ENCODE measurements around the gene ELP4. TPM values are rescaled to one million over a fixed set of nuclear protein-coding genes. Genes with fewer than 3 reads are reported as not detected.

Gene ELP4
- polyA plus RNA-seq, 4 donors, result 5.4 to 14.5 (median 7.9) TPM

- DNase-seq (peak in 1 of 2 donors; percentile 7), FAIRE-seq (no peak)
- 7 to 14% (median 11%) methylated on average over 23 of the region's 23 CpGs for WGBS, 3 donors
- no peak overlapping the region for H3K27ac ChIP-seq (ENCODE audit: low read depth in 1 of 3, low read length in 2 of 3)
- peaks cover 11 to 94% (median 64%) of the 10 kb centered on the region in 3 donors for H3K27me3 ChIP-seq (ENCODE audit: control insufficient read depth in 3 of 3, insufficient read depth in 3 of 3, low read length in 3 of 3)
- peaks cover 0 to 17% (median 3%) of the 10 kb centered on the region in 3 donors for H3K4me1 ChIP-seq (ENCODE audit: control insufficient read depth in 3 of 3, insufficient read depth in 2 of 3, low read depth in 1 of 3, low read length in 2 of 3)
- H3K9me3 ChIP-seq (ENCODE audit: control insufficient read depth in 2 of 2, insufficient read depth in 1 of 2, low read depth in 1 of 2, low read length in 1 of 2), result peaks cover 0 to 4% of the 10 kb centered on the region in 2 donors
- no peaks in the 10 kb centered on the region for H3K36me3 ChIP-seq (ENCODE audit: control insufficient read depth in 3 of 3, insufficient read depth in 2 of 3, low read depth in 1 of 3, low read length in 3 of 3)
- H3K4me3 ChIP-seq (ENCODE audit: low read depth in 1 of 3, low read length in 3 of 3), result no peak overlapping the region
Measured at GRCh38 chr11:31800398-31801265, 291.1 kb downstream of the ELP4 start.

GRCh38 chr11:31801298-31801702 is 291.7 kb downstream of the ELP4 start:
- Histone ChIP-seq H3K4me3 (ENCODE audit: low read depth in 1 of 3, low read length in 3 of 3) (no peak overlapping the region), H3K27ac (ENCODE audit: low read depth in 1 of 3, low read length in 2 of 3) (no peak overlapping the region)

GRCh38 chr11:31802000-31802551 is 292.5 kb downstream of the ELP4 start:
- FAIRE-seq (no peak), DNase-seq (no peak)
- Histone ChIP-seq H3K27me3 (ENCODE audit: control insufficient read depth in 3 of 3, insufficient read depth in 3 of 3, low read length in 3 of 3) (peaks cover 11 to 94% (median 66%) of the 10 kb centered on the region in 3 donors), H3K27ac (ENCODE audit: low read depth in 1 of 3, low read length in 2 of 3) (no peak overlapping the region), H3K9me3 (ENCODE audit: control insufficient read depth in 2 of 2, insufficient read depth in 1 of 2, low read depth in 1 of 2, low read length in 1 of 2) (peaks cover 0 to 3% of the 10 kb centered on the region in 2 donors), H3K4me3 (ENCODE audit: low read depth in 1 of 3, low read length in 3 of 3) (no peak overlapping the region), H3K36me3 (ENCODE audit: control insufficient read depth in 3 of 3, insufficient read depth in 2 of 3, low read depth in 1 of 3, low read length in 3 of 3) (no peaks in the 10 kb centered on the region), H3K4me1 (ENCODE audit: control insufficient read depth in 3 of 3, insufficient read depth in 2 of 3, low read depth in 1 of 3, low read length in 2 of 3) (peaks cover 0 to 17% (median 3%) of the 10 kb centered on the region in 3 donors)
- WGBS, 3 donors, result 8 to 13% (median 11%) methylated on average over 6 of the region's 6 CpGs

More at GRCh38 chr11:31801298-31801702, 291.7 kb downstream of the ELP4 start:
- FAIRE-seq (no peak), DNase-seq (no peak)
- 10 to 16% (median 12%) methylated on average over 9 of the region's 9 CpGs for WGBS, 3 donors
- Histone ChIP-seq H3K9me3 (ENCODE audit: control insufficient read depth in 2 of 2, insufficient read depth in 1 of 2, low read depth in 1 of 2, low read length in 1 of 2) (peaks cover 0 to 3% of the 10 kb centered on the region in 2 donors), H3K36me3 (ENCODE audit: control insufficient read depth in 3 of 3, insufficient read depth in 2 of 3, low read depth in 1 of 3, low read length in 3 of 3) (no peaks in the 10 kb centered on the region), H3K27me3 (ENCODE audit: control insufficient read depth in 3 of 3, insufficient read depth in 3 of 3, low read length in 3 of 3) (peaks cover 11 to 94% (median 65%) of the 10 kb centered on the region in 3 donors), H3K4me1 (ENCODE audit: control insufficient read depth in 3 of 3, insufficient read depth in 2 of 3, low read depth in 1 of 3, low read length in 2 of 3) (peaks cover 0 to 17% (median 3%) of the 10 kb centered on the region in 3 donors)

GRCh38 chr11:31802609-31802989 is 293.0 kb downstream of the ELP4 start:
- no peaks in the 10 kb centered on the region for H3K36me3 ChIP-seq (ENCODE audit: control insufficient read depth in 3 of 3, insufficient read depth in 2 of 3, low read depth in 1 of 3, low read length in 3 of 3)
- WGBS, 3 donors, result 8 to 20% (median 15%) methylated on average over 20 of the region's 20 CpGs
- H3K4me3 ChIP-seq (ENCODE audit: low read depth in 1 of 3, low read length in 3 of 3), result no peak overlapping the region
- peaks cover 11 to 94% (median 68%) of the 10 kb centered on the region in 3 donors for H3K27me3 ChIP-seq (ENCODE audit: control insufficient read depth in 3 of 3, insufficient read depth in 3 of 3, low read length in 3 of 3)
- FAIRE-seq (no peak), DNase-seq (no peak)
- H3K9me3 ChIP-seq (ENCODE audit: control insufficient read depth in 2 of 2, insufficient read depth in 1 of 2, low read depth in 1 of 2, low read length in 1 of 2), result peaks cover 0 to 5% of the 10 kb centered on the region in 2 donors
- H3K4me1 ChIP-seq (ENCODE audit: control insufficient read depth in 3 of 3, insufficient read depth in 2 of 3, low read depth in 1 of 3, low read length in 2 of 3), result peaks cover 0 to 17% (median 3%) of the 10 kb centered on the region in 3 donors
- no peak overlapping the region for H3K27ac ChIP-seq (ENCODE audit: low read depth in 1 of 3, low read length in 2 of 3)

- Histone ChIP-seq H3K4me3 (ENCODE audit: low read depth in 1 of 3, low read length in 3 of 3) (no peak overlapping the region), H3K27me3 (ENCODE audit: control insufficient read depth in 3 of 3, insufficient read depth in 3 of 3, low read length in 3 of 3) (peaks cover 11 to 94% (median 69%) of the 10 kb centered on the region in 3 donors), H3K27ac (ENCODE audit: low read depth in 1 of 3, low read length in 2 of 3) (no peak overlapping the region), H3K9me3 (ENCODE audit: control insufficient read depth in 2 of 2, insufficient read depth in 1 of 2, low read depth in 1 of 2, low read length in 1 of 2) (peaks cover 0 to 5% of the 10 kb centered on the region in 2 donors), H3K4me1 (ENCODE audit: control insufficient read depth in 3 of 3, insufficient read depth in 2 of 3, low read depth in 1 of 3, low read length in 2 of 3) (peaks cover 0 to 15% (median 3%) of the 10 kb centered on the region in 3 donors), H3K36me3 (ENCODE audit: control insufficient read depth in 3 of 3, insufficient read depth in 2 of 3, low read depth in 1 of 3, low read length in 3 of 3) (no peaks in the 10 kb centered on the region)
- peak in 1 of 2 donors; percentile 18 for DNase-seq
- no peak for FAIRE-seq
- 7 to 12% (median 10%) methylated on average over 24 of the region's 24 CpGs for WGBS, 3 donors
Measured at GRCh38 chr11:31802990-31803812, 293.6 kb downstream of the ELP4 start.

- H3K4me3 ChIP-seq (ENCODE audit: low read depth in 1 of 3, low read length in 3 of 3), result no peak overlapping the region
- FAIRE-seq (no peak), DNase-seq (peak in 1 of 2 donors; percentile 16)
- 4 to 13% (median 6%) methylated on average over 13 of the region's 13 CpGs for WGBS, 3 donors
- peaks cover 0 to 5% of the 10 kb centered on the region in 2 donors for H3K9me3 ChIP-seq (ENCODE audit: control insufficient read depth in 2 of 2, insufficient read depth in 1 of 2, low read depth in 1 of 2, low read length in 1 of 2)
- H3K27me3 ChIP-seq (ENCODE audit: control insufficient read depth in 3 of 3, insufficient read depth in 3 of 3, low read length in 3 of 3), result peaks cover 10 to 94% (median 70%) of the 10 kb centered on the region in 3 donors
- no peaks in the 10 kb centered on the region for H3K36me3 ChIP-seq (ENCODE audit: control insufficient read depth in 3 of 3, insufficient read depth in 2 of 3, low read depth in 1 of 3, low read length in 3 of 3)
- peaks cover 0 to 10% (median 6%) of the 10 kb centered on the region in 3 donors for H3K4me1 ChIP-seq (ENCODE audit: control insufficient read depth in 3 of 3, insufficient read depth in 2 of 3, low read depth in 1 of 3, low read length in 2 of 3)
- H3K27ac ChIP-seq (ENCODE audit: low read depth in 1 of 3, low read length in 2 of 3), result no peak overlapping the region
Measured at GRCh38 chr11:31803813-31804311, 294.3 kb downstream of the ELP4 start.

GRCh38 chr11:31804312-31805036 is 294.9 kb downstream of the ELP4 start:
- peak in 1 of 2 donors; percentile 30 for DNase-seq
- Histone ChIP-seq H3K4me1 (ENCODE audit: control insufficient read depth in 3 of 3, insufficient read depth in 2 of 3, low read depth in 1 of 3, low read length in 2 of 3) (peaks cover 0 to 8% (median 6%) of the 10 kb centered on the region in 3 donors), H3K27me3 (ENCODE audit: control insufficient read depth in 3 of 3, insufficient read depth in 3 of 3, low read length in 3 of 3) (peaks cover 4 to 94% (median 69%) of the 10 kb centered on the region in 3 donors), H3K27ac (ENCODE audit: low read depth in 1 of 3, low read length in 2 of 3) (no peak overlapping the region), H3K9me3 (ENCODE audit: control insufficient read depth in 2 of 2, insufficient read depth in 1 of 2, low read depth in 1 of 2, low read length in 1 of 2) (peaks cover 0 to 5% of the 10 kb centered on the region in 2 donors), H3K4me3 (ENCODE audit: low read depth in 1 of 3, low read length in 3 of 3) (no peak overlapping the region), H3K36me3 (ENCODE audit: control insufficient read depth in 3 of 3, insufficient read depth in 2 of 3, low read depth in 1 of 3, low read length in 3 of 3) (no peaks in the 10 kb centered on the region)
- no peak for FAIRE-seq
- WGBS, 3 donors, result 3 to 6% (median 6%) methylated on average over 41 of the region's 41 CpGs
